ENCODE results near the gene SLC27A3. TPM values are rescaled to one million over a fixed set of nuclear protein-coding genes. Genes with fewer than 3 reads are reported as not detected.
A peak's percentile ranks its signal among the peaks of the same experiment; 100 is the strongest.

The SLC27A3 gene
- total RNA-seq, 2 donors from 2014 or later: 71.7 to 116 TPM

GRCh38 chr1:153775458-153776327 is 486 bp downstream of the SLC27A3 start:
- DNase-seq (ENCODE audit: low spot score): no peak
- TF ChIP-seq CTCF (IDR thresholded peaks at IDR 0.05): no peak

GRCh38 chr1:153776352-153776751 is 1.1 kb downstream of the SLC27A3 start:
- Histone ChIP-seq H3K4me1 (ENCODE audit: control insufficient read depth in 1 of 2, low read depth in 2 of 2) (peaks cover 35 to 71% of the 10 kb centered on the region in 2 donors), H3K9me3 (no peaks in the 10 kb centered on the region), H3K36me3 (peaks cover 16% of the 10 kb centered on the region), H3K27ac (peak overlapping the region; percentile 83 to 91), H3K4me3 (peak overlapping the region; percentile 86), H3K27me3 (replicated peaks; ENCODE audit: insufficient read depth) (no peaks in the 10 kb centered on the region)
- ATAC-seq (ENCODE audit: insufficient number of reproducible peaks, low FRiP score, low read depth) (no peak), DNase-seq (ENCODE audit: low spot score) (no peak)
- TF ChIP-seq CTCF (IDR thresholded peaks at IDR 0.05): no peak

More at GRCh38 chr1:153775458-153776327, 486 bp downstream of the SLC27A3 start:
- Histone ChIP-seq H3K27ac (peak overlapping the region; percentile 83 to 91), H3K36me3 (peaks cover 20% of the 10 kb centered on the region), H3K9me3 (no peaks in the 10 kb centered on the region), H3K27me3 (replicated peaks; ENCODE audit: insufficient read depth) (no peaks in the 10 kb centered on the region), H3K4me3 (peak overlapping the region; percentile 86), H3K4me1 (ENCODE audit: control insufficient read depth in 1 of 2, low read depth in 2 of 2) (peaks cover 35 to 75% of the 10 kb centered on the region in 2 donors)
- no peak for ATAC-seq (ENCODE audit: insufficient number of reproducible peaks, low FRiP score, low read depth)

- Histone ChIP-seq H3K27me3 (replicated peaks; ENCODE audit: insufficient read depth) (no peaks in the 10 kb centered on the region), H3K36me3 (peaks cover 14% of the 10 kb centered on the region), H3K4me3 (peak overlapping the region; percentile 86), H3K27ac (peak overlapping the region; percentile 83 to 91), H3K9me3 (no peaks in the 10 kb centered on the region), H3K4me1 (ENCODE audit: control insufficient read depth in 1 of 2, low read depth in 2 of 2) (peaks cover 35 to 69% of the 10 kb centered on the region in 2 donors)
- ATAC-seq (ENCODE audit: insufficient number of reproducible peaks, low FRiP score, low read depth) (no peak), DNase-seq (ENCODE audit: low spot score) (no peak)
- TF ChIP-seq CTCF (IDR thresholded peaks at IDR 0.05): no peak
Measured at GRCh38 chr1:153776845-153777370, 1.7 kb downstream of the SLC27A3 start.

- TF ChIP-seq CTCF (IDR thresholded peaks at IDR 0.05): no peak
- H3K27me3 ChIP-seq (replicated peaks; ENCODE audit: insufficient read depth): no peaks in the 10 kb centered on the region
- peaks cover 8% of the 10 kb centered on the region for H3K36me3 ChIP-seq
- peaks cover 40 to 77% of the 10 kb centered on the region in 2 donors for H3K4me1 ChIP-seq (ENCODE audit: control insufficient read depth in 1 of 2, low read depth in 2 of 2)
- H3K4me3 ChIP-seq: peak overlapping the region; percentile 86
- peak; percentile 62 for DNase-seq (ENCODE audit: low spot score)
- ATAC-seq (ENCODE audit: insufficient number of reproducible peaks, low FRiP score, low read depth): no peak
- peak overlapping the region; percentile 83 to 91 for H3K27ac ChIP-seq
- H3K9me3 ChIP-seq: no peaks in the 10 kb centered on the region
Measured at GRCh38 chr1:153777648-153778047, 2.4 kb downstream of the SLC27A3 start.

GRCh38 chr1:153778051-153778823 is 3.0 kb downstream of the SLC27A3 start:
- no peak for TF ChIP-seq CTCF (IDR thresholded peaks at IDR 0.05)
- H3K9me3 ChIP-seq: no peaks in the 10 kb centered on the region
- no peak for ATAC-seq (ENCODE audit: insufficient number of reproducible peaks, low FRiP score, low read depth)
- DNase-seq (ENCODE audit: low spot score): no peak
- H3K4me1 ChIP-seq (ENCODE audit: control insufficient read depth in 1 of 2, low read depth in 2 of 2): peaks cover 43 to 77% of the 10 kb centered on the region in 2 donors
- peak overlapping the region; percentile 86 for H3K4me3 ChIP-seq
- no peaks in the 10 kb centered on the region for H3K27me3 ChIP-seq (replicated peaks; ENCODE audit: insufficient read depth)
- peak overlapping the region; percentile 83 to 91 for H3K27ac ChIP-seq
- peaks cover 2% of the 10 kb centered on the region for H3K36me3 ChIP-seq

Measured in thoracic aorta (tissue), 2 donors.